Body of pancreas (tissue), 4 donors: ENCODE measurements around the gene CLMN. TPM values are rescaled to one million over a fixed set of nuclear protein-coding genes. Genes with fewer than 3 reads are reported as not detected.
A peak's percentile ranks its signal among the peaks of the same experiment; 100 is the strongest.

ENCODE experiments used
- ATAC-seq: fragments of 150-250 bp; one replicate; pipeline ENCODE4 v1.9.1; 2016
- DNase-seq, 4 donors: peaks; one replicate each; pipeline ENCODE4 v3.0.0-alpha.2; 2019
- H3K27ac ChIP-seq, 4 donors: fragments of 200-600 bp; sonication (generic); 1 replicate in 3 of 4; 2 replicates in 1 of 4; pipeline versions ENCODE4 v1.5.1 to v1.6.1; 2016 to 2019; ENCODE audit warnings: mild to moderate bottlenecking in 1 of 4, mixed read lengths in 1 of 4, moderate library complexity in 1 of 4
- H3K27me3 ChIP-seq, 2 donors: fragments of 200-600 bp; sonication (generic); one replicate each; pipeline ENCODE4 v1.6.0; 2016; ENCODE audit warnings: mild to moderate bottlenecking in 1 of 2
- H3K36me3 ChIP-seq, 2 donors: fragments of 200-600 bp; sonication (generic); replicated peaks in 1 of 2; 2 replicates each; pipeline ENCODE4 v1.5.1; 2016; ENCODE audit warnings: low read depth in 2 of 2; ENCODE audit not compliant: insufficient read depth in 1 of 2
- H3K4me1 ChIP-seq: fragments of 200-600 bp; sonication (generic); one replicate; pipeline ENCODE4 v1.6.0; 2016
- H3K4me3 ChIP-seq, 2 donors: fragments of 200-600 bp; sonication (generic); 1 replicate in 1 of 2; 2 replicates in 1 of 2; pipeline ENCODE4 v1.5.1; 2016 to 2019
- H3K9me3 ChIP-seq, 3 donors: fragments of 200-600 bp; sonication (generic); 1 replicate in 2 of 3; 2 replicates in 1 of 3; pipeline ENCODE4 v1.5.1; 2016
- CTCF ChIP-seq, 7 experiments: fragments of 450-650 bp in 4 of 7; fragments of 200-600 bp in 3 of 7; sonication (generic) in 3 of 7; IDR thresholded peaks; one replicate each; pipeline ENCODE4 v1.5.1; 2016 to 2019; ENCODE audit warnings: antibody characterized with exemption in 7 of 7
- POLR2A ChIP-seq, 3 donors: fragments of 450-650 bp; IDR thresholded peaks; one replicate each; pipeline ENCODE4 v1.6.1; 2016; ENCODE audit warnings: antibody characterized with exemption in 3 of 3, mild to moderate bottlenecking in 2 of 3
- WGBS, 2 donors: methylation state at CpG; one replicate each; pipeline ENCODE4 v1.1.5; 2017; 5-methylcytosine and 5-hydroxymethylcytosine counted together
- intact Hi-C: fragments of 100-400 bp; cut with DNase I; formaldehyde crosslinking; loops from one replicate; pipeline ENCODE4 v1.15.1; 2023
- total RNA-seq, 2 donors: library from RNA; depleted of rRNA; stranded (reverse); fragments of >200 nt; gene quantifications; one replicate each; pipeline ENCODE4 v1.1.0, GENCODE V29; 2016

Gene CLMN
- total RNA-seq, 2 donors from 2014 or later = 53.7 to 54.7 TPM

- peak; percentile 46 to 65 (median 58) for DNase-seq
- H3K27me3 ChIP-seq = no peaks in the 10 kb centered on the region
- H3K36me3 ChIP-seq = no peaks in the 10 kb centered on the region
- WGBS, 2 donors = 35 to 37% methylated on average over 10 of the region's 10 CpGs
- peak overlapping the region in 3 of 4 donors; percentile 54 to 65 (median 61) for H3K27ac ChIP-seq
- intact Hi-C loops = no loop called here
- H3K9me3 ChIP-seq = no peaks in the 10 kb centered on the region
- peak; percentile 76 for ATAC-seq
- H3K4me1 ChIP-seq = peaks cover 56% of the 10 kb centered on the region
- H3K4me3 ChIP-seq = no peak overlapping the region
- TF ChIP-seq POLR2A (IDR thresholded peaks at IDR 0.05) (no peak), CTCF (IDR thresholded peaks at IDR 0.05) (no peak)
These were observed 173.5 kb downstream of the CLMN start for GRCh38 chr14:95146079-95146771.

- WGBS, 2 donors = 93 to 96% methylated on average over 2 of the region's 2 CpGs
These were observed 174.9 kb downstream of the CLMN start for GRCh38 chr14:95144849-95145248.

GRCh38 chr14:95143808-95144620, 175.7 kb downstream of the CLMN start:
- no peaks in the 10 kb centered on the region for H3K9me3 ChIP-seq
- no peaks in the 10 kb centered on the region for H3K27me3 ChIP-seq
- H3K4me3 ChIP-seq = no peak overlapping the region
- DNase-seq (no peak), ATAC-seq (no peak)
- intact Hi-C loops = no loop called here
- no peaks in the 10 kb centered on the region for H3K36me3 ChIP-seq
- no peak for TF ChIP-seq CTCF (IDR thresholded peaks at IDR 0.05)
- no peak for TF ChIP-seq POLR2A (IDR thresholded peaks at IDR 0.05)
- H3K4me1 ChIP-seq = peaks cover 58% of the 10 kb centered on the region
- WGBS, 2 donors = 46 to 51% methylated on average over 4 of the region's 4 CpGs
- peak overlapping the region in 1 of 4 donors; percentile 74 for H3K27ac ChIP-seq

More at GRCh38 chr14:95144849-95145248, 174.9 kb downstream of the CLMN start:
- TF ChIP-seq CTCF (IDR thresholded peaks at IDR 0.05) (no peak), POLR2A (IDR thresholded peaks at IDR 0.05) (no peak)
- intact Hi-C loops = no loop called here
- no peaks in the 10 kb centered on the region for H3K36me3 ChIP-seq
- no peak overlapping the region for H3K4me3 ChIP-seq
- ATAC-seq = no peak
- H3K27ac ChIP-seq = no peak overlapping the region
- DNase-seq = no peak
- no peaks in the 10 kb centered on the region for H3K27me3 ChIP-seq
- H3K9me3 ChIP-seq = no peaks in the 10 kb centered on the region
- H3K4me1 ChIP-seq = peaks cover 57% of the 10 kb centered on the region

- intact Hi-C loops = no loop called here
- Histone ChIP-seq H3K9me3 (no peaks in the 10 kb centered on the region), H3K36me3 (no peaks in the 10 kb centered on the region), H3K27me3 (no peaks in the 10 kb centered on the region), H3K4me3 (no peak overlapping the region), H3K27ac (no peak overlapping the region), H3K4me1 (peaks cover 61% of the 10 kb centered on the region)
- 95 to 97% methylated on average over 2 of the region's 2 CpGs for WGBS, 2 donors
- ATAC-seq = no peak
- no peak for DNase-seq
- TF ChIP-seq CTCF (IDR thresholded peaks at IDR 0.05) (no peak), POLR2A (IDR thresholded peaks at IDR 0.05) (no peak)
These were observed 177.5 kb downstream of the CLMN start for GRCh38 chr14:95142208-95142607.
